GM18907 (cell line): ENCODE data around the gene CLEC7A.

Experiments used
- ATAC-seq: cut with Tn5 transposase; IDR thresholded peaks from one replicate; pipeline ENCODE4 v1.9.1; 2021; ENCODE audit warnings: mild to moderate bottlenecking, moderate library complexity; ENCODE audit not compliant: unreplicated experiment

CLEC7A gene

DNA sequence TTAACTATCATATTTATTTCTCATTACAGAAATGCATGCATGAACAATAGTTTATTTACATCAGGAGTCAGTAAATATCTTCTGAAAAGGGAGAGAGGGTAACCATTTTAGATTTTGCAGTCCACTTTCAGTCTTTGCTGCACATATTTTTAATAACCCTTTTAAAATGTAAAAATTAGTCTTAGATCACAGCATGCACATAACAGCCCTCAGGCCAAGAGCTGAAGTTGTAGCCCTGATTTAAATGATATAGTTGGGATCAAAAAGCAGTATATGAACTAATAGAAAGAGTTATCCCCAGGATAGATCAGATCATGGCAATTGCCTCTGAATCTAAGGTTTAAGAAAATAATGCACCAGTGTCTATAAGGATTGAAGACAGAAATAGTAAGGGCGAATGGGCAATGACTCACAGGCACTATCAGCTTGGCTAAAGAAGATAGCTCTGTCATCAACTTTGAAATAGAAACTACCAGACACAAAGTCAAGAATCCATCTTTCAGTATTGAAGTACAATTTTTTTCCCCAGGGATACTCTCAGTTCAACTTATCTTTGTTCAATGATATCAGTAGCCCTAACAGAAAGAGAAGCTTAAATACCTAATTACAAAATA is 13.1 kb upstream of the CLEC7A start:
- no peak for ATAC-seq

DNA sequence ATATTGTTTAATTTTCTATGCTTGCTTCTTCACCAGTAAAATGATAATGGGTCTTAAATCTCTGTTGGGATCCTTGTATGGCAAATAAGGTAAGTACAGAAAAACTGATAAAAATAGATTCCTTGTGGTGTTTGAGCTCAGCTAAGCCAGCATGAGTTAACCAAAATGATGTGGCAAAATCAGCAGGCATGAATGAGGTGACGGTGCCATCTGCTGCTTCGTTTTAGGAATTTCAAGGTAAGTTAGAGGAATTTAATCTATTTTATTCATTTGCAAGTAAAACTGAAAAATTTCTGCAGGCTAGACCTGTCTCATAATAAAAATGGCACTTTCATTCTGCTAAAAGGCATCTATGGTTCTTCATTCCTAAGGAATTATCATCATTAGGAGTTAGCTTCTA is 10.0 kb upstream of the CLEC7A start:
- no peak for ATAC-seq

DNA sequence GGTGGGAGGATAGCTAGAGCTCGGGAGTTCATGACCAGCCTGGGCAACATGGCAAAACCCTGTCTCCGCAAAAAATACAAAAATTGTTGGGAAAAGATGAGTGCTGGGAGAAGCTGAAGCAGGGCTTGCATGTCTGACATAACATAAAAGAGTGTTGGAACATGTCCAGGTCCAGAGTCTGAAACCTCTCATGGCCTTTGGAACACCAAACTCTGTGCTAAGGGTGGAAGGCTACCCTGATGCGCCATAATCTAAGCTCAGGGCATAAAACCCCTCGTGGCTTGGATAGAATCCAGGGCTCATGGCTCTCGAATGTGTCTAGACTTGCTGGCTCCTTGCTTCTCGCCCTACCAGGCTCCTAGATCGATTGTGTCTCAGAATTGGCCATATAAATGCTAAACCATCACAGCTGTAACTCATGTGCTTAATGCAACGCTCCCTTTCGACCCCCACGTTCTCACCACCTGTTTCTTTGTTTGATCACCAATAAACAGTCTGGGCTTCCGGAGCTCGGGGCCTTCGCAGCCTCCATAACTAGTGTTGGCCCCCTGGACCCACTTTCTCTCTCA is 6.7 kb upstream of the CLEC7A start:
- ATAC-seq, result no peak

DNA sequence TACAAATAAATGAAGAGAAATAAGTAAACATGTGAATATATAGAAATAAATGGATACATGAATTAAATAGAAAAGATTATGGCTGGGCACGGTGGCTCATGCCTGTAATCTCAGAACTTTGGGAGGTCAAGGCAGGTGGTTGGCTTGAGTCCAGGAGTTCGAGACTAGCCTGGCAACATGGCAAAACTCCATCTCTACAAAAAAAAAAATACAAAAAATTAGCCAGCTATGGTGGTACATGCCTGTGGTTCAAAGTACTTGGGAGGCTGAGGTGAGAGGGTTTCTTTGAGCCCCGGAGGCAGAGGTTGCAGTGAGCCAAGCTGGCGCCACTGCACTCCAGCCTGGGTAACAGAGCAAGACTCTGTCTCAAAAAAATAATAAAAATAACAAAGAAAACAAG is 5.1 kb upstream of the CLEC7A start:
- ATAC-seq, result no peak

DNA sequence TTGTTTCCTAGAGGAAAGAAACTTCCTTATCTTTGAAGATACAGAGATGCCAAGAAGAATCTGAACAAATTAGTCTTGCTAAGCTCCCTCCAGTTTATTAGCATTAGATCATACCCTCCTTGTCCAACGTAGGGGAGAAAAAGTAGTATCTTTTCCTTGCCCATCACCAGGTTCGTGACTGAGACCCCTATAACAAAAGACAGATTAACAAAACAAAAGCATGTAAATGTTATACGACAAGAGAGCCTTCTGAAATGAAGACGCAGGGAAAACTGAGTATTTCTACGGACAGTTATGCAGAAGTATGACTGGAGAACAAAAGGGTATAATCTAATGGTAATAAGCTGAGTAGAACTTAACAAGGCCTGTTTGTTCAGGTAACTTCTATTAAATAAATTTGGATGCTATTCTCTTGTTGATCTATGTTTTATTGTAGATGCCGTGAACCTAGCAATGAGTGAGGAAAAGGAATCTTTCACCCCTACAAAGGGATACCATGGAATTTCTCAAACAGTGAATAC is 2.9 kb upstream of the CLEC7A start:
- no peak for ATAC-seq

DNA sequence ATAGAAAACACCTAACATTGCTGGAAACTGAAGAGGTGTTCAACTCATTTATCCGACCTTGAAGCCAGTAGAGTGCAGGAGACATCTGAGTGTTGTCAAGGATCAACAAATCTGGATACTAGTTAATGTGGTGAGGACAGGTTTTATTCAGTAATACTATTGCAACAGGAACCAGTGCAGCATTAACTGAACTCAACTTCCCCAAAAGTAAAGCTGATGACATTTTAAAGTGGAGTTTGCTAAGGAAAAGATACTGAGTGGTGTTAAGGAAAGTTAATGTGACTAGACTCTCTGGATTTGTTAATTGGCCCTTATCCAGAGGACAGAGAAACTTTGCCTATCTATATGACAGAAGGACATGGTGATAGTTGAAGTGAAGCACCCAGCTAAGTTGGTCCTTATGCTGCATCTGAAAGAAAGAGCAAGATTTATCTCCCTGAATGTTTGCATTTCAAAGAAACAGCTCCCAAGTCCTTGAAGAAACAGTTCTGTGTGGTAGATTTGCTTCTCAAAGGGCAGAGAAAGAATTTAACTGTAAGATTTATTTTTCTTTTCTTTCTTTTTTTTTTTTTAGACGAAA is 1.2 kb upstream of the CLEC7A start:
- no peak for ATAC-seq

DNA sequence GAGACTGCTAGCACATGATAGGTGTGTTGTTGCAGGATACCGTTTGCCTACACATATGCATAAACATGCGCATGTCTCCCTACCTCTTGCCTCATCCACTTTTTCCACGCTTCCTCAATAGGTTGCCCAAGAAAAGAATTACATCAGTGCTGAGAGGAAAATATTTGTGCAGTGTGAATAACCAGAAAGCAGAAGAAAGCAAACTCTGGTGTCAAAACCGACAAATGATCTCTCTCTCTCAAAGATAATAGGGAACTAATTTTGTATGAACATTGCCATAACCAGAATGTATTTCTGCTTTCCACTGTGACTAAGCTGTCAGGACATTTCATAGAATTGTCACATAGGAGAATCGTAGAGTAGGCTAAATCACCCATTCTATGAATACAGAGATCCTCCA is 1.3 kb downstream of the CLEC7A start:
- ATAC-seq, result no peak

DNA sequence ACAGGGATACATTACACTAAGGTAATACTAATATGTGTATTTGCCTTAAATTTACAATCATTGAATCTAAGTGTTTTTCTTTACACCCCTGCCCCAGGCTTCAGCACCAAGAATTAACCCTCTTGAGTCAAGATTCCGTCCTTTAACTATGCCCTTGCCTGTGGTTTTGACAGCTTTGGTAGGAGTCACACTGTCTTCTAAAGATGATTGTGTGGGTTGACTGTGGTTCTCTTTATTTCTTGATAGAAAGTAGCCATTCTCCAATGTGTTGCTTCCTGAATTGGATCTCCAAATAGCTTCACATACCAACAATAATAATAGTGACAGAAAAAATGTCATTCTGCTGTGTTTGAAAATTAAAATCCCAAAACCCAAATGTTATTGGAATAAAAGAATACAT is 3.6 kb downstream of the CLEC7A start:
- no peak for ATAC-seq

DNA sequence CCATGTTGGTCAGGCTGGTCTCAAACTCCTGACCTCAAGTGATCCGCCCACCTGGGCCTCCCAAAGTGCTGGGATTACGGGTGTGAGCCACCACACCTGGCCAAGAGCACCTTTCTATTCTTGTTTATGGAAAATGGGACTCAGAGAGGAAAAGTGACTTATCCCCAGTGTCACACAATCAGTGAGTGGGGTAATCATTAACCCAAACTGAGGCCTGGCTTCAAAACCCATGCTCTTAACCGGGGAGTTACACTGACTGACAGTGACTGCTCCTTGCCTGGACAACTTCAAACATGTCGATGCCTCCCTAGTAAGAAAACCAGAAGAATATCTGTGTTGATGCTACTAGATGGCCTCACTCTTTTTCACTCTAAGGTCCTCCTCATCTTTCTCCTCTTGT is 7.3 kb downstream of the CLEC7A start:
- no peak for ATAC-seq

DNA sequence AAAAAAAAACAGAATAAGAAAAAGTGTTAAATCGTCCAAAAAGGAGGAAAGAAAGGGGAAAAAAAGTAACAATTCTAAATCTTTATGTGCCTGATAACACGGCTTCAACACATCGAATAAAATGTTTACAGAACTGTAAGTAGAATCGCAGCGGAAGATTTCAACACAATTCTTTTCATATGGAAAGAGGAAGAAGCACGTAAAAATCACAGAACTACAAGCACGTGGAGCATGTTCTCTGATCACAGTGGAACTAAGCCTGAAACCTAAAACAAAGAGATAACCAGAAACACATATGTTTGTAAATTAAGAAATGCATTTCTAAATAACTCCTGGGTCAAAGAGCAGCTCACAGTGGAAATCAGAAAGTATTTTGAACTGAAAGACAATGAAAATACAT is 8.7 kb downstream of the CLEC7A start:
- no peak for ATAC-seq

DNA sequence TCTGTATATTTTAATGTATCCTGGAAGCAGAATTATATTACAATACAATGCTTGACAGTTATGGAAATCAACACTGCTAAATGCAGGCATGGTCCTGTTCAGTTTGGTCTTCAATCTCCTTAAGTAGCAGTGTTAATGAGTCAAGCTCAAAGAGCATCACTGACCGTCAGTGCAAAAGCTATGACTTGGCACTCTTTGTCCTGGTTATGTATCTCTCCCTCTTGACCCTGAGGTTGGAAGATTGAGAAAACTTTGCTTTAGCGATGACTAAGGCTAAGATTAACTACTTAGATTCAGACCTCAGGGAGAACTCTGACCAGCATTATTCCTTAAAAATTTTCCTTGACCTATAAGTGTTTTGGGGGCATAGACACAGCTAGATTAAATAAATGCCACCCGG is 10.9 kb downstream of the CLEC7A start:
- no peak for ATAC-seq

DNA sequence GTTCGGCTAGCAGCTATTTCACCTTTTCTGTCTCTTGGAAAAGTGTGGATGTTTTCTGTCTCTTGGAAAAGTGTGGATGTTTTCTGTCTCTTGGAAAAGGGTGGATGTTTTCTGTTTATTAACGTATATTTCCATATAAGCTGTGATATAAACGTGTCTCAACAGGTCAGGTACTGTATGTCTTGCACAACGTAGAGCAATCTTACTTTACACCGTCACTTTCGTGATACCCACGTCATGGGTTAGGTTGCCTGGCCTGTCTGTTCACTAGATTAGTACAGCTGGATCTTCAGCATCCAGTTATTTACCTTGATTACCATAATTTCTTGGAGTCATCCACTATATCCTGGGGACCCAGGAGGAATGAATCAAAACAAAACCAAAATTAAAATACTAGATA is 14.1 kb downstream of the CLEC7A start:
- ATAC-seq, result no peak

DNA sequence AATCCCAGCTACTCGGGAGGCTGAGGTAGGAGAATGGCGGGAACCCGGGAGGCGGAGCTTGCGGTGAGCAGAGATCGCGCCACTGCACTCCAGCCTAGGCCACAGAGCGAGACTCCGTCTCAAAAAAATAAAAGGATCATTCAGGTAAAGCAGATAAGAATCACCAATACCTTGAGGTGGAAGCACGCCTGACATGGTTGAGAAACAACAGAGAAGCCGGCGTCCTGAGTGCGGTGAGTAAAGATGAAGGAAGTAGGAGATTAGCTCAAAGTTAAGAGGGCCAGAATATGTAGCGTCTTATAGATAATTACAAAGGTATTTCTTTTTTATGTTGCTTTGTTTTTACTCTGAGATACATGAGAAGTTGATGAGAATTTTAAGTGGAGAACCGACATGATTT is 14.7 kb downstream of the CLEC7A start:
- no peak for ATAC-seq

DNA sequence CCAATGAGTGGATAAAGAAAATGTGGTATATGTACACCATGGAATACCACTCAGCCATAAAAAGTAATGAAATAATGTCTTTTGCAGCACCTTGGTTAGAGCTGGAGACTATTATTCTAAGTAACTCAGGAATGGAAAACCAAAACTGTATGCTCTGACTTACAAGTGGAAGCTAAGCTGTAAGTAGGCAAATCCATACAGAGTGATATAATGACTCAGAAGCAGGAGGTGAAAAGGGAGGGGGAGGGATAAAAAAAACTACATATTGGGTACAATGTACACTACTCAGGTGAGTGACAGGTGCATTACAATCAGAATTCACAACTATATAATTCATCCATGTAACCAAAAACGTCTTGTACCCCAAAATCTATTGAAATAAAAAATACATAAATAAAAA is 16.1 kb downstream of the CLEC7A start:
- ATAC-seq, result no peak

DNA sequence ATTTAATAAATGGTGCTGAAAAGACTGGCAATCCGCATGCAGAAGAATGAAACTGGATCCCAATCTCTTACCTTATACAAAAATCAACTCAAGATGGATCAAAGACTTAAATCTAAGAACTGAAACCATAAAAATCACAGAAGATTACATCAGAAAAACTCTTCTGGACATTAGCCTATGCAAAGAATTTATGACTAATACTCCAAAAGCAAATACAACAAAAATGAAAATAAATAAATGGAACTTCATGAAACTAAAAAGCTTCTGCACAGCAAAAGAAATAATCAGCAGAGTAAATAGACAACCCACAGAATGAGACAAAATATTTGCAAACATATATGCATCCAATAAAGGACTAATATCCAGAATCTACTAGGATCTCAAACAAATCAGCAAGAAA is 16.9 kb downstream of the CLEC7A start:
- ATAC-seq, result no peak

DNA sequence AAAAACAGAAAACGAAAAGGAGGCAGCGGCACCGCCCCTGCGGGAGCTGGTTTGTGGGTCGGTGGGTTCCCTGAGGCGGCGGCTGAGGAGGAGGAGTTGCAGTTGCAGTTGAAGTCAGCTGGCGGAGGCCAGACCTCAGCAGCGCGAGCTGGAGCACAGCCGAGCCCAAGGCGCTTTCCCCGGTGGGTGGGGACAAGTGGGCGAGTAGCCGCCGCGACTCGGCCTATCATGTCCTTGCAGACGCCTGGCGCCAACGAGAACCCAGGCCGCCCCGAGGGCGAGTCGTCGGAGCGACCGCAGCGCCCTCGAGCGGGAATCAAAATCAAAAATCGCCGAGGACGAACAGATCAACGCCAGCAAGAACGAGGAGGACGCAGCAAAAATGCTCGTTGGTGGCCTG is 18.5 kb downstream of the CLEC7A start:
- no peak for ATAC-seq

DNA sequence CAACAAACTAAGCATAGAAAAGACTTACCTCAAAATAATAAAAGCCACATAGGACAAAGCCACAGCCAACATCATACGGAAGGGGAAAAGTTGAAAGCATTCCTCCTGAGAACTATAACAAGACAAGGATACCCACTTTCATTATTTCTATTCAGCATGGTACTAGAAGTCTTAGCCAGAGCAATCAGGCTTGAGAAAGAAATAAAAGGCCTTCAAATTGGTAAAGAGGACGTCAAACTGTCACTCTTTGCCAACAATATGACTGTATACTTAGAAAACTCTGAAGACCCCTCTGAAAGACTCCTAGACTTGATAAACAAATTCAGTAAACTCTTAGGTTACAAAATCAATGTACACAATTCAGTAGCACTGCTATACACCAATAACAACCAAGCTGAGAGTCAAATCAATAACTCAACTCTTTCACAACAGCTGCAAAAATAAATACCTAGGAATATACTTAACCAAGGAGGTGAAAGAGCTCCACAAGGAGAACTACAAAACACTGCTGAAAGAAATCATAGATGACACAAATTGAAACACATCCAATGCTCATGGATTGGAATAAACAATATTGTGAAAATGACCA is 19.6 kb downstream of the CLEC7A start:
- no peak for ATAC-seq

DNA sequence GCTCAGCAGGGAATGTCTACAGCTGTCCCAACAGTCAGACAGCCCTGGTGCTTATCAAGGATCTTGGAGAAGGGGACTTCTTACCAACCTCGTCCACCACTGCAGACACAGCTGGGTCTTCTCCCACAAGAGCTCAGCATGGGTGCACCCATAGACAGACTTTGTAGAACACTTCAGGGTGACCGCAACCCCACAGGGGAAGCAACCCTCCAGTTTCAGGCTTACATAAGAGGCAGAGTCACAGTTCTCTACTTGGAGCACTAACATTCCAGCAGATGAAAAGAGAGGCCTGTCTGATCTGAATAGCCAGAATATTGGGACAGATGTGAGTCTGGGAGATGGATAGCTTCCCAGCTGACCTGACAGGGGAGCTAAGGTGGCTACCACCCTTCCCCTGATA is 27.7 kb downstream of the CLEC7A start:
- no peak for ATAC-seq

DNA sequence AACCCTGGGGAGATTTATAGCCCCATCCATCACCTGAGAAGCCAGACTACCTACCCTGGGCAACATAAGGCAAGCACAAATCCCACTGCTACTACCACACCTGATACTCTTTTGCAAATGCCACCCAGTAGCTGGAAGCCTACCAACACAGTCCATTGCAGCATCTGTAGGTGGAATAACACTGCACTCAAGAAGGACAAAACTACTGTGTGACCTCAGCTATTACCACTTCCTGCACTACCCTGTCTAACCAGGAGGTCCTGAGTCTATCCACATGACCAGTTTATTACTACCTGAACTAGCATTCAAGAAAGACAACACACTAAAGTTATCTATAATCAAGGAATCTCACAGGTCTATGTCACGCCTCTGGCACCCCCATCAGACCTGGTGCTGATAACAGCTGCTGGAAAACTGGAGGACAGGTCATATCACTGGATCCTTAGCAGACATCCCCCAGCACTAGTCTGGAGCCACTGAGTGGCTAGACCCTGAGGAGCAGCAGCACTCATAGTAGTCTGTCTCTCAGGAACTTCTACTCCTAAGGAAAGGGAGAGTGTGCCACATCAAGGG is 28.3 kb downstream of the CLEC7A start:
- no peak for ATAC-seq

DNA sequence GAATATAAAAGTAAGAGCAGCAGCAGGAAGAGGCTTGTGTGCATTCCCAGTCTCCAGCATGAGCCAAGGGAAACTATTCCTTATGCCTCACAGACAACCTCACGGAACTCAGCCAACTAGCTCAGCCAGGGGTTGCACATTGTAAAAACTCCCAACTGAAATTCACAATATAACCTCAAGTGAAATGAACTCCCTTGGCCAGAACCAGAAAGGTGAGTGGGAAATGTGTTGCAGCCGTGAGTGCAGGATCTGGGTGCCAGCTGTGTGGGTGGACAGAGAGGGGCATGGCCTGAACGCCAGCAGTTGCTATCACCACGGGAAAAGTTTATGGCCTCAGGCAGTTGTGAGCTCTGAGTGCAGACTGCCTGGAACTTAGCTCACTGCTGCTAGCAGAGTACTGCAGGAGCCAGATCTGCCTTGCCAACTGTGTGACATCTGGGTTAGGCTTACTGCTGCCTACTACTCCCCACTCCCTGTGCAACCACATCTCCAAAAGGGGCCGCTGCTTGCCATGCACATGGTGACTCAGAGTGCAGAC is 28.9 kb downstream of the CLEC7A start:
- ATAC-seq, result no peak

DNA sequence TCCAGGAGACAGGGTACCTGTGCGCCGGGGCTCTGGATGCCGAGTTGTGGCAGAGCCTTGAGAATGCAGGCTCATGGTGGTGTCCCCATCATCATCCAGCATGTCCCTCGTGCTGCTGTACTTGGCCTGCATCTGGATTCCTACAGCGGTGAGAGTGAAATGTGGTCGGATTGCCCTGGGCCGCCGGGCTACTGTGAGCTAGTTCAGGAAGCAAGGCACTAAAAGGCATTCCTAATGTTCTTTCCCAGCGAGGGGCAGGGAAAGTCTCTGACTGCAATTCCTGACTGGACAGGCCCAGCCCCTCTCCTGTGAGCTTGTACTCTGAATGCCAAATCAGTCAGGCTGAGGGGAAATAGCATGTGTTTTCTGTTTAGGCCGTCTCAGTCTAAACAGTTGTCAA is 31.2 kb downstream of the CLEC7A start, which contains the start of gene CLEC1A:
TSS of gene CLEC1A (minus strand) at position 195 of the 400 bp plus-strand sequence. CDS start at position 132, 63 bp downstream.
- ATAC-seq, result no peak

DNA sequence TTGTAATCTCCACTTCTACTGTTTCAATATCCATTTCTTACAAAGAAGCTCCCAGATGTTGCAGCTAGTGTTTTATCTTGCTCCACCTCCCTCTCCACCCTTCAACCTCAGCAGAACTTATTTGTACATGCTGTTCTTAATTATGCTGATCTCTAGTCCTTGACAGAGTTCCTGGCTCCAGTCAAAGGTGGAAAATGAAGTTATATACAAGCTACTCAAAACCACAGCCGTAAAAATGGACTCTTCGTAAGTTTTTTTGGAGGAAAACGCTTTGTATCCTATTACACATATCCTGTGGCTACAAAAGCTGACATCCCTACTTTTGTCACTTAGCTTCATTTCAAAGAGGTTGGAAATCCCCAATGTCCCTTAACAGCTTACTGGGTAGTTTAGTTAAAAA is 32.5 kb downstream of the CLEC7A start:
- ATAC-seq, result no peak
